AG09309 (cell line): ENCODE results near the gene FOXP1.

Experiments used
- DNase-seq: peaks from one replicate; pipeline ENCODE4 v3.0.0-alpha.2; 2010; ENCODE audit warnings: low read depth
- H3K4me3 ChIP-seq: 2 replicates; pipeline ENCODE4 v1.5.1; 2011; ENCODE audit warnings: mild to moderate bottlenecking, low read depth, low read length, moderate library complexity; ENCODE audit not compliant: control insufficient read depth
- CTCF ChIP-seq: IDR thresholded peaks from 2 replicates; pipeline ENCODE4 v1.5.1; 2011; ENCODE audit warnings: mild to moderate bottlenecking, low read depth, low read length, inconsistent platforms; ENCODE audit not compliant: insufficient read depth, control insufficient read depth; ENCODE audit errors: missing control alignments

Gene FOXP1

GRCh38 chr3:71399478-71399877 lies 184.1 kb downstream of the FOXP1 start:
- DNase-seq, result no peak
- H3K4me3 ChIP-seq, result no peak overlapping the region
- TF ChIP-seq CTCF, result no peak

- no peak overlapping the region for H3K4me3 ChIP-seq
- no peak for DNase-seq
These were observed 185.2 kb downstream of the FOXP1 start for GRCh38 chr3:71398157-71398836.

GRCh38 chr3:71397726-71398125 lies 185.8 kb downstream of the FOXP1 start:
- TF ChIP-seq CTCF, result no peak
- no peak overlapping the region for H3K4me3 ChIP-seq
- DNase-seq, result no peak

More at GRCh38 chr3:71398157-71398836, 185.2 kb downstream of the FOXP1 start:
- no peak for TF ChIP-seq CTCF

- peak; percentile 52 for TF ChIP-seq CTCF
- DNase-seq, result no peak
These were observed 186.5 kb downstream of the FOXP1 start for GRCh38 chr3:71397046-71397445.

DNA sequence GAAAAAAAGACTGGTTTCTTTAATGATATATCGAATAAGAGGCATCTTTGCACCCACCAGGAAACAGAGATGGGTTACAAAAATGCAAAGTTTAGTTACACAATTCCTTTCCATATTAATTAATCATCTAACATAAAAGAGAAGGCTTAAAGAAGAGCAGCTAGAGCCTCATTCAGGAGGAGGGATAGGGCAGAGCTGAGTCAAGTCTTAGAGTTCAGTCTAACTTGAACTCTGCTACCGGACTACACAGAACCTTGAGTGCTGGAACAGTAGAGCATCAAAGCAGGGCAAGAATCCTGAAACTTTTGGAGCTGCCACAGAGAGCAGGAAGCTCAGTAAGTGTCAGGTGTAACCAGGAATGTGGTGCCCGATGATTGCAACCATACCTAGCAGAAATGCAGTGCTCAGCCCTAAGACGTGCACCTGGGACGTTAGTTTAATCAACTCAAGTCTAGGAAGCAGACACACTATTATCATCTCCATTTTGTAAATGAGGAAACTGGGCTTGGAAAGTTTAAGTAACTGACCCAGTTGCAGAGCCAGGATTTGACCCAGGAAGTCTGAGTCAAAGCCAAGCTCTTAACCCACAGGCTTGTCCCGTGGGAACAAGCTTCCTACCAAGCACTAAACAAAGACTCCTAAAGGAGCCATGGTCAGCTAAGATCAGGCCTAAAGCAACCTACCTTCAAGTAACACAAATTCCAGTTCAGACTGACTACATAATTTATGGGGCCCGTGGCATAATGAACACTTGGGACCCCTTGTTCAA lies 187.4 kb downstream of the FOXP1 start:
- DNase-seq, result peak; percentile 39
- no peak for TF ChIP-seq CTCF
- no peak overlapping the region for H3K4me3 ChIP-seq

More at GRCh38 chr3:71397046-71397445, 186.5 kb downstream of the FOXP1 start:
- H3K4me3 ChIP-seq, result no peak overlapping the region

DNA sequence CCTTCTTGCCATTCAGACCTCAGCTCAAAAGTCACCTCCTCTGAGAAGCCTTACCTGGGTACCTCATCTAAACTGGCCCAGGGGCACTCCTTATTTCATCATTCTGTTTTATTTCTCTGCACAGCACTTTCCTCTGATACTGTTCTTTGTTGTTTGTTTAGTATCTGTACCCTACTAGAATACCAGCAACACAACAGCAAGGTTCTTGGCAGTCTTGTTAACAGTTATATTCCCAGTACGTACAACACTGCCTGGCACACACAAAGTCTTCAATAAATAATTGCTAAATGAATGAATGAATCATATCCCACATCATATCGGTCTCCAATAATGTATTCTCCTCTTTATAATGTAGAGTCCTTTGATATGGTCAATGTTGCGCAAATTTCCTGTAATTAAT lies 188.1 kb downstream of the FOXP1 start:
- no peak for TF ChIP-seq CTCF
- no peak for DNase-seq

More for the DNA sequence above, 188.1 kb downstream of the FOXP1 start:
- H3K4me3 ChIP-seq, result no peak overlapping the region
